ENCODE data around the gene SLC66A1.

Gene SLC66A1

DNA sequence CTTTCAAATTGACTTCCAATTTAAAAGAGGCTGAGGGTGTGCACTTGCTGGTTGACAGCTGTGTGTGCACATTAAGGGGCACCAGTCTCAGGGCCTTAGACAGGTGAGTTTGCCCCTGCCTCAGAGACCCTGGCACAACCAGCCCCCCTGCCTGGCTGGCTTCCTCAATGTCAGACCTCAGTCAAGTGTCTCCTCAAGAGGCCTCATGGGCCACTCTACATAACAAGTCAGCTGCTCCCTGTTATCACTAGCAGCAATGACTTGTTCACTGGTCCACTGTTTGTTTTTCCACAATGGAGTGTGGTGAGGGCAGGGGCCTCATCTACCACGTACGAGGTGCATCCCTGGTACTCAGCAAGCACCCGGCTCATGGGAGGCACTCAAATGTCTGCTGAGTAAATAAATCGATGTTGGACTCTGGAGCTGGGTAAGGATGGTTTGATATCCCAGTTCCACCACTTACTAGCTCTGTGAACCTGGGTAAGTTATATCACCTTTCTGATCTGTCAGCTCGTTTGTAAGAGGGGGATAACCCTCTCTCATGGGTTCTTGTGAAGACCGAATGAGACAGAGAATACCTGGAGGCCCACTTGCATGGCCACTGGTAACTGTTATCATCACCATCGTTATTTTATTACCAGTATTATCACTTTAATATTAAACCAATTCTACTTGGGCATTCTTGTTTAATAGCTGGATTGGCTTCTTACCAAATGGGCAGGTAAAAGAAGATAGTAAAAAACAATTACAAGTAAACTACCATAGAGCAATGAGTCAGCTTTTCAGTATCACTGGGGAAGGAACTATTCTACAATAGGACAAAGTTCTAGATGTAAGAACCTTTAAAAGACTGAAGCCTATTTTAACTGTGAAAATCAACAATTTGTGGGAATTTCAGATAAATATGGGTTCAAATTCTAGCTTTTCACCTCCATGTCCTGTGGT is 64.6 kb downstream of the SLC66A1 start:
- DNase-seq (ENCODE audit: low read depth), result no peak
- TF ChIP-seq, protein P1, sequence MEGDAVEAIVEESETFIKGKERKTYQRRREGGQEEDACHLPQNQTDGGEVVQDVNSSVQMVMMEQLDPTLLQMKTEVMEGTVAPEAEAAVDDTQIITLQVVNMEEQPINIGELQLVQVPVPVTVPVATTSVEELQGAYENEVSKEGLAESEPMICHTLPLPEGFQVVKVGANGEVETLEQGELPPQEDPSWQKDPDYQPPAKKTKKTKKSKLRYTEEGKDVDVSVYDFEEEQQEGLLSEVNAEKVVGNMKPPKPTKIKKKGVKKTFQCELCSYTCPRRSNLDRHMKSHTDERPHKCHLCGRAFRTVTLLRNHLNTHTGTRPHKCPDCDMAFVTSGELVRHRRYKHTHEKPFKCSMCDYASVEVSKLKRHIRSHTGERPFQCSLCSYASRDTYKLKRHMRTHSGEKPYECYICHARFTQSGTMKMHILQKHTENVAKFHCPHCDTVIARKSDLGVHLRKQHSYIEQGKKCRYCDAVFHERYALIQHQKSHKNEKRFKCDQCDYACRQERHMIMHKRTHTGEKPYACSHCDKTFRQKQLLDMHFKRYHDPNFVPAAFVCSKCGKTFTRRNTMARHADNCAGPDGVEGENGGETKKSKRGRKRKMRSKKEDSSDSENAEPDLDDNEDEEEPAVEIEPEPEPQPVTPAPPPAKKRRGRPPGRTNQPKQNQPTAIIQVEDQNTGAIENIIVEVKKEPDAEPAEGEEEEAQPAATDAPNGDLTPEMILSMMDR (IDR thresholded peaks at IDR 0.05; ENCODE audit: low read depth, low read length), result no peak
- TF ChIP-seq, protein P2, sequence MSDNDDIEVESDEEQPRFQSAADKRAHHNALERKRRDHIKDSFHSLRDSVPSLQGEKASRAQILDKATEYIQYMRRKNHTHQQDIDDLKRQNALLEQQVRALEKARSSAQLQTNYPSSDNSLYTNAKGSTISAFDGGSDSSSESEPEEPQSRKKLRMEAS (IDR thresholded peaks at IDR 0.05; ENCODE audit: low read depth, low read length), result no peak
- TF ChIP-seq MYC (IDR thresholded peaks at IDR 0.05; ENCODE audit: low read depth, low read length) (no peak), POLR2A (IDR thresholded peaks at IDR 0.05; ENCODE audit: extremely low read depth, insufficient read length) (no peak)
- H3K4me3 ChIP-seq (ENCODE audit: low read depth, low read length), result no peak overlapping the region

DNA sequence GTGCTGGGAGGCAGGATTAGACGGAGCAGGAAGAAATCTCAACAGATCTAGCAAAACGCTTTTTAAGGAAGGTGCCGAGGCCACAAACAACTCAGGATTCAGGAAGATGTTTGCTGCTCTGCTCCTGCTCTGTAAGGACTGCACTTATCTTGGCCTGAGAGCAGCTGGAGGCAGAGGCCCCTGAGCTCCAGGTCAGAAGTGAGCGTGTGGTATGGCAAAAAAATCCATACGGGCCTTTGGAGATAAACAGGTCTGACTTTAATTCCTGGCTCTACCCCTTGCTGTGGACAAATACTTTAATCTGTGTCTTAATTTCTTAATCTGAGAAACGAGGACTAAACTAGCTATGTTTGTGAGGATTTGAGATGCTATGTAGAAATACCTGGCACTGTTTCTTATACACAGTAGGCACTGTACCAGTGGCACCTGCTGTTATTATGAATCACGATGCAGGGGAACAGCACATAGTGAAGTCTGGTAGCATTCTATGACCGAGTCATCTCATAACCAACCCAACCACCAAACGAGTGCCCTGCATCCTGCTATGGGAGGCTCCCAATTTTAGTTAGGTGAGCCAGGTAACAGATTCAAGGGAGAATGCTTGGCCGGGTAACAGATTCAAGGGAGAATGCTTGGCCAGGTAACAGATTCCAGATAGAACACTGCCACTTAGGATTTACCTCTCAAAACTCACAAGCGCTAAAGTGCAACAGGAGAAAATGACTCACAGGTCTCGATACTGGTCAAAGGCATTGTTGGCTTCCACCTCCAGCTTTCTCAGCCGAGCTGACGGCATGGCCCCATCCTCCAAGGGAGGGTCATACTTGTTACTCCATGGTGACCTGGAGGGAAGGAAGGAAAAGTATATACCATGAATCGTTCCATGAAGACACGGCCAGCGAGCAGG is 65.9 kb downstream of the SLC66A1 start:
- no peak overlapping the region for H3K4me3 ChIP-seq (ENCODE audit: low read depth, low read length)
- no peak for DNase-seq (ENCODE audit: low read depth)
- no peak for TF ChIP-seq POLR2A (IDR thresholded peaks at IDR 0.05; ENCODE audit: extremely low read depth, insufficient read length)
- TF ChIP-seq, protein P1 (IDR thresholded peaks at IDR 0.05; ENCODE audit: low read depth, low read length), result no peak
- TF ChIP-seq, protein P2 (IDR thresholded peaks at IDR 0.05; ENCODE audit: low read depth, low read length), result no peak
- TF ChIP-seq MYC (IDR thresholded peaks at IDR 0.05; ENCODE audit: low read depth, low read length), result no peak

All from NB4 (cell line).